Smooth muscle cell (in vitro differentiated cells): ENCODE data around the gene SLC25A43. TPM values are rescaled to one million over a fixed set of nuclear protein-coding genes. Genes with fewer than 3 reads are reported as not detected.

Experiments
- DNase-seq: peaks from one replicate; lab custom pipeline; 2025; ENCODE audit not compliant: unreplicated experiment; lab: John Stamatoyannopoulos, UW
- H2AFZ ChIP-seq: fragments of 200-600 bp; sonication (generic); 2 replicates; pipeline ENCODE4 v1.6.0; 2016; ENCODE audit warnings: antibody characterized with exemption, low read depth, mild to moderate bottlenecking
- H3F3A ChIP-seq: fragments of 200-600 bp; sonication (generic); 2 replicates; pipeline ENCODE4 v1.6.0; 2017; ENCODE audit warnings: antibody characterized with exemption, low read depth
- H3K27ac ChIP-seq: fragments of 200-600 bp; sonication (generic); 2 replicates; pipeline ENCODE4 v1.5.1; 2016; ENCODE audit warnings: low read depth, mild to moderate bottlenecking
- H3K27me3 ChIP-seq: fragments of 200-600 bp; sonication (generic); 2 replicates; pipeline ENCODE4 v1.6.1; 2016; ENCODE audit warnings: low read depth, mild to moderate bottlenecking
- H3K36me3 ChIP-seq: fragments of 200-600 bp; sonication (generic); 2 replicates; pipeline ENCODE4 v1.5.1; 2016; ENCODE audit warnings: low read depth
- H3K4me1 ChIP-seq: fragments of 200-600 bp; sonication (generic); 2 replicates; pipeline ENCODE4 v1.5.1; 2016; ENCODE audit warnings: low read depth
- H3K4me2 ChIP-seq: fragments of 200-600 bp; sonication (generic); 2 replicates; pipeline ENCODE4 v1.6.0; 2016; ENCODE audit warnings: mild to moderate bottlenecking
- H3K4me3 ChIP-seq: fragments of 200-600 bp; sonication (generic); 2 replicates; pipeline ENCODE4 v1.5.1; 2016; ENCODE audit warnings: mild to moderate bottlenecking
- H3K79me2 ChIP-seq: fragments of 200-600 bp; sonication (generic); 2 replicates; pipeline ENCODE4 v1.6.0; 2016; ENCODE audit warnings: low read depth, mild to moderate bottlenecking
- H3K9ac ChIP-seq: fragments of 200-600 bp; sonication (generic); 2 replicates; pipeline ENCODE4 v1.6.0; 2016; ENCODE audit warnings: low read depth
- H3K9me3 ChIP-seq: fragments of 200-600 bp; sonication (generic); replicated peaks from 2 replicates; pipeline ENCODE4 v1.5.1; 2016; ENCODE audit warnings: low read depth
- H4K20me1 ChIP-seq: fragments of 200-600 bp; sonication (generic); 2 replicates; pipeline ENCODE4 v1.6.0; 2016; ENCODE audit warnings: low read depth
- CTCF ChIP-seq: fragments of 200-600 bp; sonication (generic); IDR thresholded peaks from 2 replicates; pipeline ENCODE4 v1.5.1; 2017; ENCODE audit warnings: borderline replicate concordance, mild to moderate bottlenecking, antibody characterized with exemption; ENCODE audit not compliant: insufficient read depth, poor library complexity, severe bottlenecking
- WGBS: methylation state at CpG from one replicate; pipeline ENCODE4 v1.1.7; 2016; ENCODE audit warnings: low lambda C conversion rate; 5-methylcytosine and 5-hydroxymethylcytosine counted together
- polyA plus RNA-seq: library from polyadenylated mRNA; unstranded; fragments of >200 nt; fragmentation: Nextera tagmentation; extraction: Ambion mirVana; gene quantifications from 2 replicates; pipeline ENCODE4 v1.2.1, GENCODE V29; 2016
- small RNA-seq: library from RNA; depleted of rRNA; stranded (forward); fragments of <200 nt; gene quantifications from one replicate; pipeline ENCODE3, GENCODE V24; 2014
- total RNA-seq: library from RNA; depleted of rRNA; stranded (reverse); fragments of >200 nt; gene quantifications from 2 replicates; pipeline ENCODE4 v1.2.3, GENCODE V29; 2014

SLC25A43 gene
- total and polyA plus RNA-seq, 2 experiments from 2014 or later: 15.4 to 15.6 TPM

GRCh38 chrX:119502727-119503483 lies 103.8 kb downstream of the SLC25A43 start:
- no peaks in the 10 kb centered on the region for H3K4me1 ChIP-seq
- H4K20me1 ChIP-seq: no peaks in the 10 kb centered on the region
- 76% methylated on average over 11 of the region's 11 CpGs for WGBS
- H3K4me2 ChIP-seq: no peak overlapping the region
- H3K79me2 ChIP-seq: no peaks in the 10 kb centered on the region
- TF ChIP-seq CTCF: no peak
- H3K36me3 ChIP-seq: no peaks in the 10 kb centered on the region
- H3K4me3 ChIP-seq: no peak overlapping the region
- no peak overlapping the region for H2AFZ ChIP-seq
- no peak for DNase-seq
- no peak overlapping the region for H3K9ac ChIP-seq
- no peaks in the 10 kb centered on the region for H3F3A ChIP-seq
- H3K27me3 ChIP-seq: no peaks in the 10 kb centered on the region
- no peaks in the 10 kb centered on the region for H3K9me3 ChIP-seq
- no peak overlapping the region for H3K27ac ChIP-seq

- no peak for DNase-seq
- no peaks in the 10 kb centered on the region for H3K9me3 ChIP-seq
- WGBS: 48% methylated on average over 2 of the region's 2 CpGs
- no peaks in the 10 kb centered on the region for H3K4me1 ChIP-seq
- H3K79me2 ChIP-seq: no peaks in the 10 kb centered on the region
- no peaks in the 10 kb centered on the region for H4K20me1 ChIP-seq
- H3F3A ChIP-seq: no peaks in the 10 kb centered on the region
- H3K4me2 ChIP-seq: no peak overlapping the region
- no peak overlapping the region for H2AFZ ChIP-seq
- no peaks in the 10 kb centered on the region for H3K27me3 ChIP-seq
- no peak overlapping the region for H3K4me3 ChIP-seq
- H3K36me3 ChIP-seq: no peaks in the 10 kb centered on the region
- H3K9ac ChIP-seq: no peak overlapping the region
- no peak for TF ChIP-seq CTCF
- no peak overlapping the region for H3K27ac ChIP-seq
Observed at GRCh38 chrX:119503484-119503861, 104.3 kb downstream of the SLC25A43 start.

Small RNA genes lying within 50 kb of the gene (small RNA-seq; reads per million reads assigned to genes)
- gene RNU1-67P (0.29 reads per million, percentile 5 among the genes with 10 or more reads in this experiment), gene RNY3P16 (not detected)

Other genes with a start within 250 kb of the SLC25A43 start
- gene PGRMC1, start 163.1 kb upstream of the SLC25A43 start, total RNA-seq: 169 and 200 TPM in 2 replicates
- 126 and 131 TPM in 2 replicates for gene PGRMC1, start 163.1 kb upstream of the SLC25A43 start, polyA plus RNA-seq
- gene SLC25A5, start 69.1 kb downstream of the SLC25A43 start, total RNA-seq: 126 and 155 TPM in 2 replicates
- gene SLC25A5, start 69.1 kb downstream of the SLC25A43 start, polyA plus RNA-seq: 112 and 116 TPM in 2 replicates
- 20.6 and 25.1 TPM in 2 replicates for gene STEEP1, start 166.1 kb downstream of the SLC25A43 start, total RNA-seq
- 8.1 and 9.8 TPM in 2 replicates for gene STEEP1, start 166.1 kb downstream of the SLC25A43 start, polyA plus RNA-seq
- 76.0 and 76.7 TPM in 2 replicates for gene UBE2A, start 175.2 kb downstream of the SLC25A43 start, total RNA-seq
- gene UBE2A, start 175.2 kb downstream of the SLC25A43 start, polyA plus RNA-seq: 86.4 and 101 TPM in 2 replicates
- 5.6 and 8.0 TPM in 2 replicates for gene NKRF, start 207.1 kb downstream of the SLC25A43 start, total RNA-seq
- gene NKRF, start 207.1 kb downstream of the SLC25A43 start, polyA plus RNA-seq: 2.4 and 4.0 TPM in 2 replicates